SK-N-SH (cell line): ENCODE measurements around the gene TNXB. TPM values are rescaled to one million over a fixed set of nuclear protein-coding genes. Genes with fewer than 3 reads are reported as not detected.
"Not testable (repeated sequence)": the region's sequence is repeated elsewhere in the genome, so short reads cannot be mapped to it uniquely, and the experiment has no call there.

Experiments used
- CTCF ChIA-PET: fragments of 300-600, 350-600 bp; formaldehyde crosslinking; extraction: SDS; loops from one replicate; lab custom pipeline; 2021; lab: Yijun Ruan, JAX
- POLR2A ChIA-PET: fragments of 350-600 bp; sonication (Branson Sonifier 250); formaldehyde crosslinking; extraction: SDS; loops from one replicate; lab custom pipeline; 2020; ENCODE audit warnings: antibody characterized with exemption, inconsistent platforms; lab: Yijun Ruan, JAX
- DNase-seq: peaks from one replicate; pipeline ENCODE4 v3.0.0; 2012
- H2AFZ ChIP-seq: fragments of 200-600 bp; sonication (generic); 2 replicates; pipeline ENCODE4 v1.8.1; 2016; ENCODE audit warnings: antibody characterized with exemption, mild to moderate bottlenecking, low read depth
- H3F3A ChIP-seq: fragments of 200-600 bp; sonication (generic); replicated peaks from 2 replicates; pipeline ENCODE3; 2016; ENCODE audit warnings: antibody characterized with exemption, mild to moderate bottlenecking; ENCODE audit not compliant: insufficient read depth
- H3K27ac ChIP-seq, 2 experiments: fragments of 200-500 bp in 1 of 2; fragments of 200-600 bp in 1 of 2; sonication (Bioruptor generic) in 1 of 2; sonication (generic), shearing (Covaris generic) in 1 of 2; 2 replicates each; pipeline versions ENCODE4 v1.5.1 to v1.6.1; 2014 to 2016; ENCODE audit warnings: low read depth in 2 of 2, inconsistent platforms in 1 of 2, low read length in 1 of 2, mild to moderate bottlenecking in 1 of 2, mixed read lengths in 1 of 2
- H3K27me3 ChIP-seq: fragments of 200-600 bp; sonication (generic), shearing (Covaris generic); 2 replicates; pipeline ENCODE4 v1.6.1; 2016; ENCODE audit warnings: mixed run types; ENCODE audit not compliant: insufficient read depth
- H3K36me3 ChIP-seq, 2 experiments: fragments of 200-500 bp in 1 of 2; fragments of 200-600 bp in 1 of 2; sonication (Bioruptor generic) in 1 of 2; sonication (generic) in 1 of 2; replicated peaks in 1 of 2; 2 replicates each; pipeline versions ENCODE3 to v1.5.1; 2014 to 2016; ENCODE audit warnings: low read length in 1 of 2, mild to moderate bottlenecking in 1 of 2; ENCODE audit not compliant: insufficient read depth in 2 of 2, control insufficient read depth in 1 of 2
- H3K4me1 ChIP-seq, 2 experiments: fragments of 200-500 bp in 1 of 2; fragments of 200-600 bp in 1 of 2; sonication (Bioruptor generic) in 1 of 2; sonication (generic), shearing (Covaris generic) in 1 of 2; 2 replicates each; pipeline versions ENCODE4 v1.5.1 to v1.6.1; 2014 to 2016; ENCODE audit warnings: low read depth in 1 of 2, low read length in 1 of 2, mixed run types in 1 of 2; ENCODE audit not compliant: insufficient read depth in 2 of 2, control insufficient read depth in 1 of 2
- H3K4me2 ChIP-seq: fragments of 200-600 bp; sonication (generic), shearing (Covaris generic); 2 replicates; pipeline ENCODE4 v1.6.1; 2017; ENCODE audit warnings: mixed run types
- H3K4me3 ChIP-seq, 2 experiments: fragments of 200-500 bp in 1 of 2; fragments of 200-600 bp in 1 of 2; sonication (Bioruptor generic) in 1 of 2; sonication (generic), shearing (Covaris generic) in 1 of 2; 2 replicates each; pipeline versions ENCODE4 v1.5.1 to v1.8.1; 2014 to 2016; ENCODE audit warnings: low read depth in 2 of 2, inconsistent platforms in 1 of 2, low read length in 1 of 2, mild to moderate bottlenecking in 1 of 2, mixed read lengths in 1 of 2, moderate library complexity in 1 of 2
- H3K79me2 ChIP-seq: fragments of 200-600 bp; sonication (generic); 2 replicates; pipeline ENCODE4 v1.8.1; 2017; ENCODE audit warnings: mild to moderate bottlenecking; ENCODE audit not compliant: insufficient read depth
- H3K9ac ChIP-seq: fragments of 200-600 bp; sonication (generic); 2 replicates; pipeline ENCODE4 v1.6.1; 2017; ENCODE audit warnings: mixed run types
- H3K9me2 ChIP-seq: fragments of 200-600 bp; sonication (generic); 2 replicates; pipeline ENCODE4 v1.6.1; 2017; ENCODE audit warnings: mixed run types
- H3K9me3 ChIP-seq: fragments of 200-600 bp; sonication (generic); 2 replicates; pipeline ENCODE4 v1.6.1; 2017; ENCODE audit warnings: mixed run types, mild to moderate bottlenecking, moderate library complexity
- H4K20me1 ChIP-seq: fragments of 200-600 bp; sonication (generic); 2 replicates; pipeline ENCODE4 v1.6.1; 2017; ENCODE audit warnings: mild to moderate bottlenecking, mixed run types; ENCODE audit not compliant: insufficient read depth
- WGBS: methylation state at CpG from one replicate; pipeline ENCODE4 v1.1.6; 2017; ENCODE audit warnings: low lambda C conversion rate; 5-methylcytosine and 5-hydroxymethylcytosine counted together
- polyA plus RNA-seq, 3 experiments: library from polyadenylated mRNA; depleted of rRNA; stranded (reverse); fragments of >200 nt; gene quantifications; 2 replicates each; pipeline ENCODE4 v1.2.3, GENCODE V29; 2012

Gene TNXB
- polyA plus RNA-seq, 1 of the 3 experiments (the other 2 are of a cell fraction), result 0.48 TPM

- DNase-seq, H3K36me3 ChIP-seq, H3K4me1 ChIP-seq, H3K27me3 ChIP-seq, H3K79me2 ChIP-seq, H3K9ac ChIP-seq, H3K27ac ChIP-seq, H2AFZ ChIP-seq, H3K4me2 ChIP-seq, POLR2A ChIA-PET, H4K20me1 ChIP-seq, CTCF ChIA-PET, H3K4me3 ChIP-seq, H3F3A ChIP-seq, H3K9me2 ChIP-seq, H3K9me3 ChIP-seq: not testable (repeated sequence)
- 45% methylated on average over 13 of the region's 27 CpGs for WGBS
These were observed 98.1 kb downstream of the TNXB start for GRCh38 chr6:32010856-32011530.

GRCh38 chr6:32009537-32009936, 99.6 kb downstream of the TNXB start:
- POLR2A ChIA-PET, H3F3A ChIP-seq, CTCF ChIA-PET, H3K4me2 ChIP-seq, H3K9ac ChIP-seq, DNase-seq, H4K20me1 ChIP-seq, H3K27me3 ChIP-seq, H3K9me3 ChIP-seq, H3K9me2 ChIP-seq, H3K79me2 ChIP-seq, H3K4me3 ChIP-seq, H2AFZ ChIP-seq, H3K4me1 ChIP-seq, H3K27ac ChIP-seq, H3K36me3 ChIP-seq: not testable (repeated sequence)
- 0% methylated on average over 1 of the region's 12 CpGs for WGBS

- H3K4me3 ChIP-seq, CTCF ChIA-PET, H3K27me3 ChIP-seq, H2AFZ ChIP-seq, POLR2A ChIA-PET, H4K20me1 ChIP-seq, H3K79me2 ChIP-seq, H3K4me1 ChIP-seq, H3K9ac ChIP-seq, H3K9me2 ChIP-seq, H3K4me2 ChIP-seq, H3K9me3 ChIP-seq, H3K36me3 ChIP-seq, H3F3A ChIP-seq, H3K27ac ChIP-seq: not testable (repeated sequence)
- 17% methylated on average over 5 of the region's 12 CpGs for WGBS
- DNase-seq, result peak; percentile 11
These were observed 100.5 kb downstream of the TNXB start for GRCh38 chr6:32008616-32009015.

DNA sequence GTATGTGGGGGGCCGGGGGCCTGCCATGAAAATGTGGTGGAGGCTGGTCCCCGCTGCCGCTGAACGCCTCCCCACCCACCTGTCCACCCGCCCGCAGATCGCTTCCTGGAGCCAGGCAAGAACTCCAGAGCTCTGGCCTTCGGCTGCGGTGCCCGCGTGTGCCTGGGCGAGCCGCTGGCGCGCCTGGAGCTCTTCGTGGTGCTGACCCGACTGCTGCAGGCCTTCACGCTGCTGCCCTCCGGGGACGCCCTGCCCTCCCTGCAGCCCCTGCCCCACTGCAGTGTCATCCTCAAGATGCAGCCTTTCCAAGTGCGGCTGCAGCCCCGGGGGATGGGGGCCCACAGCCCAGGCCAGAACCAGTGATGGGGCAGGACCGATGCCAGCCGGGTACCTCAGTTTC, 101.1 kb downstream of the TNXB start:
- H3K4me3 ChIP-seq, result not testable (repeated sequence)

GRCh38 chr6:32007086-32007485, 102.1 kb downstream of the TNXB start:
- POLR2A ChIA-PET, DNase-seq: not testable (repeated sequence)
- 55% methylated on average over 8 of the region's 12 CpGs for WGBS

More for the DNA sequence above, 101.1 kb downstream of the TNXB start:
- H3K4me1 ChIP-seq, H2AFZ ChIP-seq, DNase-seq, H3F3A ChIP-seq, H3K9me3 ChIP-seq, H4K20me1 ChIP-seq, H3K9ac ChIP-seq, H3K79me2 ChIP-seq, H3K4me2 ChIP-seq, CTCF ChIA-PET, H3K27me3 ChIP-seq, H3K27ac ChIP-seq, H3K9me2 ChIP-seq, H3K36me3 ChIP-seq, POLR2A ChIA-PET: not testable (repeated sequence)
- no CpG with 5 or more reads among the region's 24 CpGs for WGBS

GRCh38 chr6:32005991-32006529, 103.1 kb downstream of the TNXB start:
- H3K9ac ChIP-seq, H3K4me1 ChIP-seq, H3K4me2 ChIP-seq, H3K4me3 ChIP-seq, H3K36me3 ChIP-seq, H3K9me3 ChIP-seq, H3K27ac ChIP-seq, H3K27me3 ChIP-seq, H2AFZ ChIP-seq, CTCF ChIA-PET, H3K9me2 ChIP-seq, H3F3A ChIP-seq, POLR2A ChIA-PET, H3K79me2 ChIP-seq, H4K20me1 ChIP-seq, DNase-seq: not testable (repeated sequence)
- 30% methylated on average over 4 of the region's 8 CpGs for WGBS

More at GRCh38 chr6:32007086-32007485, 102.1 kb downstream of the TNXB start:
- H3K27ac ChIP-seq, H3K9ac ChIP-seq, H3K9me3 ChIP-seq, CTCF ChIA-PET, H3K4me1 ChIP-seq, H3K4me2 ChIP-seq, H3F3A ChIP-seq, H4K20me1 ChIP-seq, H3K36me3 ChIP-seq, H3K4me3 ChIP-seq, H2AFZ ChIP-seq, H3K79me2 ChIP-seq, H3K9me2 ChIP-seq, H3K27me3 ChIP-seq: not testable (repeated sequence)
